ENCODE data around the gene MCM9. TPM values are rescaled to one million over a fixed set of nuclear protein-coding genes. Genes with fewer than 3 reads are reported as not detected.

MCM9 gene
- total and polyA plus RNA-seq, 2 donors from 2014 or later: 4.8 to 25.9 TPM

DNA sequence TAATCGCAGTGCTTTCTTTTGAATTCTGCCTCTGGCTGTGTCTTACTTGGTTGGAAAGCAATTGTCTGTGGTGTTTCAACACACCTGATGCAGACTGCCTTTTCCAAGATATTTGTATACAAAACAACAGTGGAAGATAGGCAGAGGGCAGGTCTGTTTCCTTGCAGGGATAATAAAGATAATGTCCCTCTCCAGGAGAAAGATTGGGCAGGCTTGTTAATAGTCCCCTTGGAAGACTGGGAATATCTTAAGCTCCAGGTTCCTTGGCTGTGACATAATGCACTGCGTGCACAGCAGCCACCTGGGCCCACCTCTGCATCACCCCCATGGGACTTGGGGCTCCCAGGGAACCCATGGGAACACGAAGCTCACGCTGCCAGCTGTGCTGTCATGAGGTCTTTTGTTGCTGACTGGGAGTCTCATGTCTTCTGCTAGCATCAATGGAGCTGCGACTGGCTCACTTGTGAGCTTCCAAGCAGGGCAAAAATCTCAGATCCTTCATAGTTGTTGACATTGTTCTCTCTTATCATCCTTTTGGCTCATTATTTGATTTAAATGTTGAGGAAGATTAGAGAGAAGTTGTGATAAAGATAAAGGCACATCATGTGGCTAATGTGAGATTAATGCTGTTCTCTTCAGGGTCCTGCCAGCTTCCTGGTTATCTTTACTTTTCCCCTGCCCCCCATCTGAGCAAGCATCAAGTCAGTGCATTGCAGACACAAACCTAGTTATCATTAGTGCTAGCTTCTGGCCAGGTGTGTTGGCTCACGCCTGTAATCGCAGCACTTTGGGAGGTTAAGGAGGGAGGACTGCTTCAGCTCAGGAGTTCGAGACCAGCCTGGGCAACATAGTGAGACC is 148.1 kb downstream of the MCM9 start:
- TF ChIP-seq, protein P1, sequence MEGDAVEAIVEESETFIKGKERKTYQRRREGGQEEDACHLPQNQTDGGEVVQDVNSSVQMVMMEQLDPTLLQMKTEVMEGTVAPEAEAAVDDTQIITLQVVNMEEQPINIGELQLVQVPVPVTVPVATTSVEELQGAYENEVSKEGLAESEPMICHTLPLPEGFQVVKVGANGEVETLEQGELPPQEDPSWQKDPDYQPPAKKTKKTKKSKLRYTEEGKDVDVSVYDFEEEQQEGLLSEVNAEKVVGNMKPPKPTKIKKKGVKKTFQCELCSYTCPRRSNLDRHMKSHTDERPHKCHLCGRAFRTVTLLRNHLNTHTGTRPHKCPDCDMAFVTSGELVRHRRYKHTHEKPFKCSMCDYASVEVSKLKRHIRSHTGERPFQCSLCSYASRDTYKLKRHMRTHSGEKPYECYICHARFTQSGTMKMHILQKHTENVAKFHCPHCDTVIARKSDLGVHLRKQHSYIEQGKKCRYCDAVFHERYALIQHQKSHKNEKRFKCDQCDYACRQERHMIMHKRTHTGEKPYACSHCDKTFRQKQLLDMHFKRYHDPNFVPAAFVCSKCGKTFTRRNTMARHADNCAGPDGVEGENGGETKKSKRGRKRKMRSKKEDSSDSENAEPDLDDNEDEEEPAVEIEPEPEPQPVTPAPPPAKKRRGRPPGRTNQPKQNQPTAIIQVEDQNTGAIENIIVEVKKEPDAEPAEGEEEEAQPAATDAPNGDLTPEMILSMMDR (IDR thresholded peaks at IDR 0.05; ENCODE audit: borderline replicate concordance, extremely low read depth, insufficient read depth): no peak
- Histone ChIP-seq H3K4me3 (ENCODE audit: low read length in 3 of 3) (no peak overlapping the region), H3K27ac (ENCODE audit: low read depth in 2 of 2, low read length in 2 of 2) (no peak overlapping the region), H3K27me3 (ENCODE audit: control insufficient read depth, insufficient read depth, low read length) (no peaks in the 10 kb centered on the region), H3K36me3 (ENCODE audit: control insufficient read depth in 2 of 3, insufficient read depth in 3 of 3, low read length in 3 of 3) (no peaks in the 10 kb centered on the region), H3K9me3 (ENCODE audit: control insufficient read depth in 2 of 3, insufficient read depth in 1 of 3, low read length in 3 of 3) (no peaks in the 10 kb centered on the region), H3K4me1 (ENCODE audit: control insufficient read depth in 2 of 3, insufficient read depth in 2 of 3, low read depth in 1 of 3, low read length in 3 of 3) (peaks cover 0 to 5% (median 2%) of the 10 kb centered on the region in 3 donors), H3K9ac (ENCODE audit: low read length in 3 of 3) (no peak overlapping the region)
- no peak for FAIRE-seq
- no peak for DNase-seq
- intact Hi-C loops (cut with DNase I): no loop called here

DNA sequence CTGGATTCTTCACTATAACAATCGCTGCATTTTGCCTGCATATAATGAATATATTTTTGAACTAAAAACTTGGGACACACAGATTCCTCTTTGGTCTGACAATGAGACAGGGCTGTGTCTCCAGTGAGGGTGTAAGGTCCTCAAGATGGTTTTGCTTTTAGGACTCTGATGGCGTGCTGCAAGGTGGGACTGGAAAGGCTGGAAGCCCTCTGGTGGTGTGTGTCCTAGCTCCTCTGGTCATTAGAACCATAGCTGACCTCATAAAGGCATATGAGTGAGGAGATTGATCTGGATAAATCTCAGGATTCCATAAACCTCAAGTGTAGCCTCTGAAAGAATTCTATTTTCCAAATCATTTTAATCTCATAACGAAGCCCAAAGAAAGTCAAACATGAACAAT is 149.4 kb downstream of the MCM9 start:
- intact Hi-C loops (cut with DNase I): no loop called here

DNA sequence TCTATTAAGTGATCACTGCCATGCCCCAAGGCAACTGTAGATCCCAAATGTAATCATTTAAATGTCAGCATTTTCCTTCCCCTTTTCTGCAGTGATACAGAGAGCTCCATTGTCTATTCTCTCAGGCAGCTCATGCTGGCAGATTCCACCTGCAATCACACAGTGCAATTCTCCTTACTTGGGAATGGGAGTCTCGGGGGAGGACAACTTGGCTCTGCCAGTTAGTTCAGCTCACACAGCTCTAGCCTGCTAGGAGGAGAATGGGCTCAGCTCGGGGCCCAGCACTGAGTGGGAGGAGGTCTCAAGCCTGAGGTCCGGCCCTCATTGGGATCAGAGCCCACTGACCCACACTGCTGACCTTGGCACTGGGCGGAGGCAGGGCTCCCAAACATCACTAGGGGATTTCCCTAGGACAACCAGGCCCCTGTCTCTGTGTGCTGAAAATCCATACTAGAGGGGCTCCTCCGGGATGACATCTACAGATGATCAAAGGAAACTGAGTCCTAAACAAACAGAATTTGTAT is 150.3 kb downstream of the MCM9 start:
- Histone ChIP-seq H3K9me3 (ENCODE audit: control insufficient read depth in 2 of 3, insufficient read depth in 1 of 3, low read length in 3 of 3) (no peaks in the 10 kb centered on the region), H3K36me3 (ENCODE audit: control insufficient read depth in 2 of 3, insufficient read depth in 3 of 3, low read length in 3 of 3) (no peaks in the 10 kb centered on the region), H3K4me1 (ENCODE audit: control insufficient read depth in 2 of 3, insufficient read depth in 2 of 3, low read depth in 1 of 3, low read length in 3 of 3) (peaks cover 0 to 5% (median 2%) of the 10 kb centered on the region in 3 donors), H3K4me3 (ENCODE audit: low read length in 3 of 3) (no peak overlapping the region), H3K9ac (ENCODE audit: low read length in 3 of 3) (no peak overlapping the region), H3K27ac (ENCODE audit: low read depth in 2 of 2, low read length in 2 of 2) (no peak overlapping the region), H3K27me3 (ENCODE audit: control insufficient read depth, insufficient read depth, low read length) (no peaks in the 10 kb centered on the region)
- DNase-seq (peak in 1 of 5 donors; percentile 45), FAIRE-seq (no peak)
- TF ChIP-seq, protein P1 (IDR thresholded peaks at IDR 0.05; ENCODE audit: borderline replicate concordance, extremely low read depth, insufficient read depth): no peak
- intact Hi-C loops (cut with DNase I): no loop called here

More for the DNA sequence above, 149.4 kb downstream of the MCM9 start:
- no peak for FAIRE-seq
- H3K27ac ChIP-seq (ENCODE audit: low read depth in 2 of 2, low read length in 2 of 2): no peak overlapping the region
- no peak overlapping the region for H3K9ac ChIP-seq (ENCODE audit: low read length in 3 of 3)
- no peak for DNase-seq
- H3K27me3 ChIP-seq (ENCODE audit: control insufficient read depth, insufficient read depth, low read length): no peaks in the 10 kb centered on the region
- TF ChIP-seq, protein P1 (IDR thresholded peaks at IDR 0.05; ENCODE audit: borderline replicate concordance, extremely low read depth, insufficient read depth): no peak
- no peaks in the 10 kb centered on the region for H3K9me3 ChIP-seq (ENCODE audit: control insufficient read depth in 2 of 3, insufficient read depth in 1 of 3, low read length in 3 of 3)
- H3K4me1 ChIP-seq (ENCODE audit: control insufficient read depth in 2 of 3, insufficient read depth in 2 of 3, low read depth in 1 of 3, low read length in 3 of 3): peaks cover 0 to 5% (median 2%) of the 10 kb centered on the region in 3 donors
- no peak overlapping the region for H3K4me3 ChIP-seq (ENCODE audit: low read length in 3 of 3)
- H3K36me3 ChIP-seq (ENCODE audit: control insufficient read depth in 2 of 3, insufficient read depth in 3 of 3, low read length in 3 of 3): no peaks in the 10 kb centered on the region

All from kidney (tissue), 14 donors.